Myocyte (in vitro differentiated cells): Measurements from ENCODE around the gene MTRF1. TPM values are rescaled to one million over a fixed set of nuclear protein-coding genes. Genes with fewer than 3 reads are reported as not detected.
A peak's percentile ranks its signal among the peaks of the same experiment; 100 is the strongest.

Source experiments
- DNase-seq: peaks from one replicate; pipeline ENCODE4 v3.0.0-alpha.2; 2012; ENCODE audit warnings: low read depth
- total RNA-seq: library from RNA; depleted of rRNA; stranded (reverse); fragments of >200 nt; gene quantifications from 2 replicates; pipeline ENCODE4 v1.2.3, GENCODE V29; 2014

MTRF1 gene
- total RNA-seq, 1 donor from 2014 or later = 10.1 TPM

- peak; percentile 47 for DNase-seq
These were observed 39.0 kb downstream of the MTRF1 start for GRCh38 chr13:41224113-41225110.

GRCh38 chr13:41222259-41222852 lies 41.0 kb downstream of the MTRF1 start:
- DNase-seq = peak; percentile 59

GRCh38 chr13:41220401-41220800 lies 43.0 kb downstream of the MTRF1 start:
- DNase-seq = no peak

- no peak for DNase-seq
These were observed 47.2 kb downstream of the MTRF1 start for GRCh38 chr13:41216160-41216559.

GRCh38 chr13:41213919-41214318 lies 49.5 kb downstream of the MTRF1 start:
- no peak for DNase-seq

- DNase-seq = no peak
These were observed 50.1 kb downstream of the MTRF1 start for GRCh38 chr13:41213316-41213715.

- DNase-seq = no peak
These were observed 50.5 kb downstream of the MTRF1 start for GRCh38 chr13:41212881-41213280.

- DNase-seq = no peak
These were observed 52.3 kb downstream of the MTRF1 start for GRCh38 chr13:41211062-41211461.

GRCh38 chr13:41206467-41206866 lies 56.9 kb downstream of the MTRF1 start:
- DNase-seq = no peak

GRCh38 chr13:41203810-41204209 lies 59.6 kb downstream of the MTRF1 start:
- DNase-seq = no peak

- no peak for DNase-seq
These were observed 63.2 kb downstream of the MTRF1 start for GRCh38 chr13:41200126-41200525.

GRCh38 chr13:41199526-41199925 lies 63.9 kb downstream of the MTRF1 start:
- no peak for DNase-seq

- DNase-seq = no peak
These were observed 64.3 kb downstream of the MTRF1 start for GRCh38 chr13:41199079-41199478.

- DNase-seq = no peak
These were observed 66.8 kb downstream of the MTRF1 start for GRCh38 chr13:41196620-41197019.

GRCh38 chr13:41196011-41196410 lies 67.4 kb downstream of the MTRF1 start:
- no peak for DNase-seq

GRCh38 chr13:41193919-41194824 lies 69.2 kb downstream of the MTRF1 start, which contains the start of gene KBTBD7:
TSS of gene KBTBD7 (minus strand) at chr13:41194569. CDS start at chr13:41194257, 312 bp downstream.
- DNase-seq = peak; percentile 97

GRCh38 chr13:41193469-41193868 lies 69.9 kb downstream of the MTRF1 start:
- DNase-seq = no peak

GRCh38 chr13:41188584-41188983 lies 74.8 kb downstream of the MTRF1 start:
- no peak for DNase-seq

GRCh38 chr13:41186481-41186880 lies 76.9 kb downstream of the MTRF1 start:
- no peak for DNase-seq

- DNase-seq = no peak
These were observed 81.1 kb downstream of the MTRF1 start for GRCh38 chr13:41182231-41182630.

GRCh38 chr13:41179593-41180250 lies 83.7 kb downstream of the MTRF1 start:
- no peak for DNase-seq
